T follicular helper cell (primary cell): ENCODE measurements around the gene UBR3.

Source experiments
- DNase-seq: peaks from one replicate; pipeline ENCODE4 v3.0.0-alpha.2; 2020; ENCODE audit warnings: low read depth

The UBR3 gene

DNA sequence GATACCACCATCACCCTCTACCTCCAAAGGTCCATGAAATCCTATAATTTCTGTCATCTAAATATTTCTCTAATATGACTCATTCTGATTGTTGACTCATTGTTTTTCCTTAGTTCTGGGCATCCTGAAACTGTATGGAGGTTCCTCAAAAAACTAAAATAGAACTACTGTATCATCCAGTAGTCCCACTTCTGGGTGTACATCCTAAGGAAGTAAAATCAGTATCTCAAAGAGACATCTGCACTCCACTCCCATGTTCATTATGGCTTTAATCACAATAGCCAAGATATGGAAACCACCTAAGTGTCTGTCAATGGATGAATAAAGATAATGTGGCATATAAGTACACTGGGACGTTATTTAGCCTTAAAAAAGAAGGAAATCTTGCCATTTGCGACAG lies 224.9 kb downstream of the UBR3 start:
- DNase-seq, result no peak

DNA sequence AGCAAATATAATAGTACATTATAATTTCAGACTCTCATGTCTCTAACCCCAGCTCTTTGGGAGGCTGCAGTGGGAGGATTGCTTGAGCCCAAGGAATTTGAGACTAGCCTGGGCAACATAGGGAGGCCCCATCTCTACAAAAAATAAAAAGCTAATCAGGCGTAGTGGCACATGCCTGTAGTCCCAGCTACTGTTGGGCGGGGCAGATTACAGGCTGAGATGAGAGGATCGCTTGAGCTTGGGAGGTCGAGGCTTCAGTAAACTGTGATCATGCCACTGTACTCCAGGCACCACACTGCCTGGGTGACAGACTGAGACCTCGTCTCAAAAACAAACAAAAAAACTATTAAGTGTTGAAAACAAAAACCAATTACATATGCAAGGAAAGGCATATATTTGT lies 227.7 kb downstream of the UBR3 start:
- no peak for DNase-seq

DNA sequence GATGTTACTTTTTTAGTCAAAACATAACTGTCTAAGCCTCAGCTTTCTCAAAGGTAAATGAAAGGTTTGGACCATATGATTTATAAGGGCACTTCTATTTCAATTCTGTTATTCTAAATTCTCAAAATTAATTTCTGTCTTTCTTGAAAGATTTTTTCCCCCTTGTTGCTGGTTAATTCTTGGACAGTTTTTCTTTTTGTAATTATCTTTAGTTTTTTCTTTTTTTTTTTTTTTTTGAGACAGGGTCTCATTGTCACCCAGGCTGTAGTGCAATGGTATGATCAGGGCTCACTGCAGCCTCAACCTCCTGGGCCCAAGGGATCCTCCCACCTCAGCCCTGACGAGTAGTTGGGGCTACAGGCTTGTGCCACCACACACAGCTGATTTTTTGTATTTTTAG lies 229.6 kb downstream of the UBR3 start:
- no peak for DNase-seq

DNA sequence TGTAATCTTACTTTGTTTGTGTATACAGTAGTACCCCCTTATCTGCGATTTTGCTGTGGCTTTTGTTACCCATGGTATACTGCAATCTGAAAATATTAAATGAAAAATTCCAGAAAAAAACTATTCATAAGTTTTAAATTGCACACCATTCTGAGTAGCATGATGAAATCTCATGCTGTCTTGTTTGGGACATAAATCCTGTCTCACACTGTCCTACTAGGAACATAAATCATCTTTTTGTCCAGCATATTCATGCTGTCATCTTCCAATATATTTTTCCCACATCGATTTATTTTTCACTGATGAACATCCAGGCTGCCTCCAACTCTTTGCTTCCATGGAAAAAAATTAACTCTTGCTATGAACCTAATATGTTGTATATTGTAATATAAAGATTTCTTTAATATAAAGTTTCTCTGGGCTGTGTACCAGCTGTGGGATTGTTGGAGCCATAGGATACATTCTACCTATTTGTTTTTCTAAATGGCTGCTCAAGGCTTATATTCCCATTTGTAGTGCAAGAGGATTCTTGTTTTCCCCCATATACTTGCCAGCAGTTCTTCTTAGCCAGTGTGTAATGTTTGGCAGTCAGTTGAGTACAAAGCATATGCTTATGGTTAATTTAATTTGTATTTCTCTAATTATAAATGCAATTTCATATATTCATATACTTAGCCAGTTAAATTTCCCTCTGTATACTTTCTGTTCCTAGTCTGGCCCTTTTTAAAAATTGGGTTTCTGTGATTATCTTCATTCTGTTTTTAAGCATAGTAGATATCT lies 236.4 kb downstream of the UBR3 start:
- DNase-seq, result no peak

DNA sequence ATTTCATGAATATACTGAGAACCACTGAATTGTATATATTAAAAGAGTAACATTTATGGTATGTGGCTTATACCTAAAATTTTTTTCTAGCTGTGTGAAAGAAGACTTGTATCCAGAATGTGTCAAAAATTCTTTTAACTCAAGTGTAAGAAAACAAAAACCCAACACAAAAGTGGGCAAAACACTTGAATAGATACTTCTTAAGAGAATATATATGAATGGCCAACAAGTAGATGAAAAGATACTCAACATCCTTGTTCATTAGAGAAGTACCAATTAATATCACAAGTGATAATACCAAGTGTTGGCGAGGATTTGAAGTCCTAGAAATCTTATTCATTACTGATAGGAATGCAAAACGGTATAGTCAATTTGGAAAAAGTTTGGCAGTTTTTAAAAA lies 243.5 kb downstream of the UBR3 start:
- no peak for DNase-seq

DNA sequence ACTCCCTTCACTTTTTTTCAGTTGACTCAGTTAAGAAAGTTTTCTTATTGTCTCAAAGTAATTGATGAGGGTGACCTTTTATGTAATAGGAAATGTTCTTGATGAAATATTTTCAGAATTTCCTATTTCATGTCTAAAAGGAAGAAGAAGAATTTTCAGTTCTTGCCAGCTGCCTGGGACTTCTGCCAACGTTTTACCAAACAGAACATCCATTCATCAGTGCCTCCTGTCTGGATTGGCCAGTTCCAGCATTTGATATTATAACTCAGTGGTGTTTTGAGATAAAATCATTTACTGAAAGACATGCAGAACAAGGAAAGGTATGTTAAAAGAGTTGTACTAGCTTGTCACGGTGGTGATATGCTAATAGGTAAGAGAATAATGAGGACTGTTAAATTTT lies 246.0 kb downstream of the UBR3 start:
- no peak for DNase-seq

DNA sequence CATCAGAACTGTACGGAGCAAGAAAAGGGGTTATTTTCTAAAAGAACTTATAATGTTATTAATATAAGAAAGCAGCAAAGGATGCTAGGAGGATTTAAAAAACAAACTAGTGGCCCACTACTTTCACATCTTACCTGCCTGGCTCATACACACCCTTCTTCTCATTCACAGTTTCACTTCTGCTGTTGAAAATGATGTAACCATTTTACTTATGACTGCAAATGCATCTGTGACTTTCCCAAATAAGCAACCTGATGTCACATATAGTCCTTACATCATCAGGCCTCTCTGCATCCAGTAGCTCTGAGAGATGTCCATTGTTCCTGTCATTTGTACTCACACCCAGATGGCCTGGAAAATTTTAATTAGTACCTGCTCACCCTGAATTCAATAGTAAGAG lies 248.9 kb downstream of the UBR3 start:
- no peak for DNase-seq

DNA sequence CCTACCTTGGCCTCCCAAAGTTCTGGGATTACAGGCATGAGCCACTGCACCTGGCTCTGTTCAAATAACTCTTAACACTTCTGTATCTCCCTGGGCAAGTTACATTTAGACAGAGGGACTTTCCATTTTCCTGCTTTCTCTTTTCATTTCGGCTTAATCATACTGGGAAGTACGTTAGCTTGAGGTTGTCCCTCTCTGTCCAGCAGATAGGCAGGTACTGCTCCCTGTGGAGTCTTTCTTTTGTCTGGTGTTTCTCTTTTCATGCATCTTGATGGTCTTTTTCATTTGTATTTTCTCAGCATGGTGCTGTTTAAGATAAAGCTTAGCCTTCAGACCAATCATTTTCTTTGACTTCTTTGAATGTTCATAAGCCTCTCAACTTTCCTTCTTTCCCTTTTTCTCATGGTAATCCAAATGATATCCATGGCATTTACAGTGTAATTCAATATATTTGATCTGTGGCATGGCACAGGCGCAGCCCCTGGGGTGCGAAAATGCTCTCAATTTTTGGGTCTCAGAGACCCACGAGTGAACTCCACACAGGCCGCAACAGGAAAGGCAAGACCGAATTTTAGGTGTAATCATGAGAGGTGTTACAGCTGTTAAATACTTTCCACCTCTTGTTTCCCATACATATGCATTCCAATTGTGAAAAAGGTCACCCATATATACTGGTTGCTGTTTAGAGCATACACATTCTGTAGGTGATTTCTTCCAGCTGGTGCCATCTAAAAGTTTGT lies 250.7 kb downstream of the UBR3 start:
- no peak for DNase-seq

DNA sequence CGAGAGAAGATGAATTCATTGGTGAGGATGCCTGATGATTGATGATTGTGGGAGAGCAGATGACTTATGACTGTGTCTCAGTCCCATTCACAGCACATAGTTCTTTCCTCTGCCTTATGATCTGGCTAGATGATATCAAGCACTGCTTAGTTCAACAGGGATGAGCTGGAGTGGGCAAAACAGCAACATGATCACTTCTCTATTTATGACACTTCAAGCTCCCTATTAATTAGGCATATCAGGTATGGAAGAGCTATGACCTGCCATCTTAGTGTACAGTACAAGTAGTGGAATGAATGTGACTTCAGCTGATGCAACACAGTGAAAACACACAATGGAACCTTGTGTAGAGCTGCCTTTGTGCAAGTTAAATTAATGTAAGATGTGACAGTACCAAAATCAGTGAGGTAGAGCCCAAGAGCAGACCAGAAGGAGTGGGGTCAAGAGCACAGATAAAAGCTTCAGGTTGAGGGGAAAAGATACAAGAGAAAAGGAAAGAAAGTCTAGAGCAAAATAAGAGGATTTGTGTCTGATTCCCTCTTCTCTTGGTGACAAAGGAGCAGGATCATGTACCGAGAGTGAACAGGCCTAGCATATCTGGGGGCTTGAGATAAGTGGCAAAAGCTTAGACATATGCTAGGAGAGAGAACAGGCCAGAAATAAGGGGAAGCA lies 257.7 kb downstream of the UBR3 start:
- DNase-seq, result no peak

DNA sequence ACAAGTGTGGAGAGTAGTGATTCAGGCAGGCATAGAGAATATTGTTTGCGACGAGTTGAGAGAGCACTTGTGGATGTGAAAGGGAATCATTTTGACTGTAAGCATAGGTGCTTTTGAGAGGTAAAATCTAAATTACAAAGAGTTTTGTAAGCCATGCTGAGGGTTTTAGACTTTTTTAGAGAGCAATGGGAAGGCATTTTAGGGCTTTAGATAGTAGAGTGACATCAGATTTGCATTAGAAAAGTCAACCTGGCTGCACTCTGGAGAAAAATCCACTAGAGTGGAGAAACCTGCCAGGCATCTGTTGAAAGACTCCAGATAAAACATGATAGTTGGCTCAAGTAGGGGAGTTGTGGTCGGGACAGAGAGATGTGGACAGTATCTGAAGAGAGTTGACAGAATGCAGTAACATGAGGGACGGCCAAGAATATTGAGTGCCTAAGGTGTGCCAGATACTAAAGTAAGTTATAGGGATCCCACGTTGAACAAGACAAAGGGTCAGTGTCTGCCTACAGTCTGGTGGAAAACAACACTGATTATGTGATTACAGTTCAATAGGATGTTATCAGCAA lies 258.9 kb downstream of the UBR3 start:
- DNase-seq, result no peak

DNA sequence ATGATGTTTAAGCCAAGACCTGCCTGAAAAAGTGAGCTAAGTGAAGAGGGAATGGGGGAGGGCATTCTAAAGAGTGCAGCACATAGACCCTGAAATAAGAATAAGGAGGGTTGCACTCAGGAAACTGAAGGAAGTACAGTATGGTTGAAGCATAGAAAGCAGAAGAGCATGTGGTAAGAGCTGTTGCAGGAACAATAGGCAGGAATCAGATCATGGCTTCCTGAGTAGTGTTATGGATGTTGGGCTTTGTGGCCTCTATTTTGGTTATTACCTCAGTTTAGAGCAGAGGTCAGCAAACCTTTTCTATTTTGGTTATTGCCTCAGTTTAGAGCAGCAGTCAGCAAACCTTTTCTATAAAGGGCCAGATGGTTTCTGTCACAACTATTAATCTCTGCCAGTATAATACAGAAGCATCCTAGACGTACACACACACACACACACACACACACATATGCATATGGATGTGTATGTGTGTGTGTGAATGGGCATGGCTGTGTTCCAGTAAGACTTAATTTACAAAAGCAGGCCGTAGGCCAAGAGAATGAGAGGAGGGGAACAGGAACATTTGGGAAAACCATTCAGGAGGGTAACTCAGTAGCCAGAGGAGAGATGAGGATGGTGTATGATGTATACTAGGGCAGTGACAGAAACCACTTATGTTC lies 259.6 kb downstream of the UBR3 start:
- DNase-seq, result no peak

DNA sequence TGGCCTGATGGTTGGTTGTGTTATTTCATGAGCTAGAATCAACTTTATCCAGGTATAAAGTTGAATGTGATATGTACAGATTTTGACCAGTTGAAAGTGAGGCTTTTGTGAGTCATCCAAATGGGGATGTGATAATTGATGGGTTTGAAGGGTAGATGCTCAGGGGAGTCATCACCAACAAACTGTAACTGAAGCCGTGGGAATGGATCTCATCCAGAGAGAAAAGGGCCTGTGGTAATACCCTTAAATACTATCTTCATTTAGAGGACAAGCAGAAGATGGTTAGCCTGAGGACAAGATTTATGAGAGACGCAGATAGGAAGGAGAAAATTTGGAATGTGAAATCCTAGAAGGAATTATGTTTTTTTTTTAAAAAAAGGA lies 260.1 kb downstream of the UBR3 start:
- no peak for DNase-seq

DNA sequence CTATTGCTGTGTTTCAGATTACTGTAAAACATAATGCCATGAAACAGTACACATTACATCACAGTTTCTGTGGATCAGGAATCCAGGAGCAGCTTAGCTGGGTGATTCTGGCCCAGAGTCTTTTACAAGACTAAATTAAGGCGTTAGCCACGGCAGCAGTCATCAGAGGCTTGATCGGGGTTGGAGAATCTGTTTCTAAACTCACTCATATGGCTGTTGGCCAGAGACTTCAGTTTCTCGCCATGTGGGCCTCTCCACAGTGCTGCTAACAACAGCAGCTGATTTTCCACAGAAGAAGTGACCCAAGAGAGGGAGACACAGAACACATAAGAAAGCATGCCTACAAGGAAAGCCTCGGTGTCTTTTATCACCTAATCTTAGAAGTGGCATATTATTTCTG lies 261.5 kb downstream of the UBR3 start:
- DNase-seq, result no peak

DNA sequence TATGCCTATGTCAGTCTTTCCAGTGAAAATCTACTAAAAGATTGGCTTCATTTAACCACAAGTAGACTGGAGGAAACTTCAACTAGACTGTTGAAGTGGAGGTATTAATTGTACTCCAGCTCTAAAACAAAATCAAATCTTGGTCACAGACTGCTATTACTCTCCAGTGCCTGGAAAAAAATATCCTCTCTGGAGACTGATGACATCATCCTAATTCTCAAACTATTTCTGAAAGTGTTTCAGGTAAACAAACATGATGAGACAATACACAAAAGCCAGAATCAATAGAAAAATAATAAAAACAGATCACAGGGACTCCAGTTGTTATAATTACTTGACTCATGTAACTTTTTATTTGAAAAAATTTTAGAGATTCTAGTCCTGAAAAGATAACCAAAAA lies 263.0 kb downstream of the UBR3 start:
- DNase-seq, result no peak

DNA sequence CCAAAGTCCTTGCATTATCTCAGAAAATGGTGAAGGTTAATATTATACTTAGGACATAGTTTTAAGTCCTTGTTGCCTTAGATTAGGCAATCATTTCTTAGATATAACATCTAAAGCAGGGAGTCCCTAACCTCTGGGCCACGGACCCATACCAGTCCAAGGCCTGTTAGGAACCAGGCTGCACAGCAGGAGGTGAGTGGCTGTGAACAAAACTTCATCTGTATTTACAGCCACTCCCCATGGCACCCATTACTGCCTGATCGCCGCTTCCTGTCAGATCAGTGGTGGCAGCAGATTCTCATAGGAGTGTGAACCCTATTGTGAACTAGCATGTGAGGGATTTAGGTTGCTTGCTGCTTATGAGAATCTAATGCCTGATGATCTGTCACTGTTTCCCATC lies 264.2 kb downstream of the UBR3 start:
- DNase-seq, result no peak

DNA sequence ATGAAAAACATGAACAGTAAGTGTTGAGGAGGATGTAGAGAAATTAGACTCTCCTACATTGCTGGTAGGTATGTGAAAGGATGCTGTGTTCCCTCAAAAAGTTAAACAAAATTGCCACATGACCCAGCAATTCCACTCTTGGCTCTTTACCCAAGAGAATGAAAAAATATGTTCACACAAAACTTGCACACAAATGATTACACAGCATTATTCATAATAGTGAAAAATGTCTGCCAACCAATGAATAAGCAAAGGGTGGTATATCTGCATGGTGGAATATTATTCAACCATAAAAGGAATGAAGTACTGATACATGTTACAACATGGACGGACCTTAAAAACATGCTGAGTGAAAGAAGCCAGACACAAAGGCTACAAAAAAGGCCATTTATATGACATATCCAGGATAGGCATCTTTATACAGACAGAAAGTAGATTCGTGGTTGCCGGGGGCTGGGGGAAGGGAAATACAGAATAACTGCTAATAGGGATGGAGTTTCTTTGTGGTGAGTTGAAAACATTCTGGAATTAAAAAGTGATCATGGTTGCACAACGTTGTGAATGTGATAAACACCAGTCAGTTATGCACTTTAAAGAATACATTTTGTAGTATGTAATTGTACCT lies 265.3 kb downstream of the UBR3 start:
- no peak for DNase-seq

DNA sequence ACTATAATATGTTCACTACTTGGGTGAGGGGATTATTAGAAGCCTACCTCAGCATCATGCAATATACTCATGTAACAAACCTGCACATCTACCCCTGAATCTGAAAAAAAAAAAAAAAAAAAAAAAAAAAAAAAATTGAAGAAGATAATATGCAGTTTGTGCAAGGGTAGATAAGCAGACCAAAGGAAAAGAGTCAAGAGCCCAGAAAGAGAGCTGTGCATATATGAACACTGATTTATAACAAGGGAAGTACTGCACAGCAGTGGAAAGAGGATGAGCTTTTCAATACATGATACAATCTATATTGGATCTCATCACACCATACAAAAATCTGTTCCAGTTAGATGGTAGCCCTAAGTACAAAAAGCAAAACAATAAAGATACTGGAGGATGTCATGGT lies 268.1 kb downstream of the UBR3 start:
- DNase-seq, result no peak

DNA sequence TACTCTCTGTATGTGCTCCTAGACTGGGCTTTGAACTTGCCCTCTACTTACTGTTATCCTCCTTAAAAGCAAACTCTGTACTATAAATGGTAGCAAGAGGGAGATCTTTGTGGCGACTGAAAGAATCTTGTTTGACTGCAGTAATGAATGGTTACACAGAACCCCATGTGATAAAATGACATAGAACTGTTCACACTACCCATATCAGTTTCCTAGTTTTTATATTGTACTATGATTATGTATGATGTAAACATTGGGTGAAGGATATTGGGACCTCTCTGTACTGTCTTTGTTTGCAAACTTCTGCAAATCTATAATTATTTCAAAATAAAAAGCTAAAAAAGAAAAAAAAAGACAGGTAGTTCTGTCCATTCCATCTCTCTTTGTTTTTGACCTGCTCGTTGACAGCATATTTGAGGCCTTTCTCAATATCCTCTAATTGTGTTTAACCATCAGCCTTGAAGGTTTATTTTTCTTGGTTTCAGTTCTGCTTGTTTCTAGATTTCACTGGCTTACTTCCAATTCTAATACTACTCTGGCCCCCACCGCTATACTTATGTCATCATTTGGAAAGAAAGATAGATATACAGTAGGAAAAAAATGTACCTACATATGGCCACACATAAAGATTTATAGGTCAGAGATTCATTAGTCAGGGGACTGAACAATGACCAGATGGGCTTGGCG lies 271.5 kb downstream of the UBR3 start:
- no peak for DNase-seq

DNA sequence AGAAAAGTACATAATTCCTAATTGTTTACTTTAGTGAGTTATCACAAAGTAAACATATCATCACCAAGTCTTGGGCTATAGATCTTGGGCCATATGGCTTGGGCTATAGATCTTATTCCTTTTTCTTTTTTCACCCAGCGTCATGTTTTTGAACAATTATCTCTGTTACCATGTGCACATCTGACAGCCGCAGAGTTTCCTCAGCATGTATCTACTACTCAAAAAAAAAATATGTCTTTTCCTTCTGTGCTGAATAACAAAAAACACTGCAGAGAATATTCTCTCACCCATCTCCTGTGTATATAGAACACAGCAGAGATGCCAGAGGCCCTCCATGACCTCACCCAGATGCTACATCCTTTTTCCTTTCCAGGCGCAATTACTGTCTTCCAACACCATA lies 274.5 kb downstream of the UBR3 start:
- no peak for DNase-seq

DNA sequence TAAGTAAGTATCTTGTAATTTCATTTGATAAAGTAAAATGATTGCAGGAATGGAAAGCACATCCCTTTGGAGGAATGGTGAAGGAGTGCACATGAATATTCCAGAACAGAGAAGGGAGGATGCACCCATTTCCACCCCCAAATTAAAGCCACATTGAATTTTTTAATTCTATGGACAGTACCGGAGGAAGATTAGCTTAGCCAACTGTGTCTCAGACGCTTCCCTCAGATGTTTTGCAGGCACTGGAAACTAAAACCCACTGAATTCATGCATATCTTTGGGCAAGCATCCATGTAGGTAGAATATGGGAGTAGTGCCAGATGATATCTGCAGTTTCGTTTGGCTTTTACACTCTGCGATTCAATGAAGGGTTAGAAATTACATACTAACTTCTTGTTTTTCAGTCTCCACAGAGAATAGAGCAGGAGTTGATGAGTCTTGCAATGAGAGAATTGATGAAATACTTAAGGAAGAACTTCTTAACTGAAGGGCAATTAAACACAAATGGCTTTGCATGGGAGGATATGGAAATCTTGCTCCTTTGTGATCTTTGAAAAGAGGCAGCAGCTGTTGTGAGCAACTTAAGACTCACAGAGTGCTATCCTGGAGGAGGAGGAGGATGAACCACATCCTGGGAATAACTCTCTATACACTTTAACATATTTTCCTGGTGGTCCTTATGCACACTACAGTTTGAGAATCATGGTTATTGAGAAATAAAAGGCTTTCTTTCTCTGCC lies 279.0 kb downstream of the UBR3 start:
- no peak for DNase-seq
